ENCODE measurements around the gene DNLZ. TPM values are rescaled to one million over a fixed set of nuclear protein-coding genes. Genes with fewer than 3 reads are reported as not detected.

DNLZ gene
- total RNA-seq, 1 donor from 2014 or later, result 27.1 TPM

GRCh38 chr9:136311051-136312008 is 52.2 kb downstream of the DNLZ start:
- ChIA-PET CTCF (interaction anchor here (1.4 kb wide), 1 partner anchor 52 kb away, joined by 4 read pairs; the partner anchor contains the start of gene DNLZ), POLR2A (interaction anchor here (0.9 to 2.4 kb wide), 2 partner anchors 52 kb away, joined by 3 to 6 read pairs; partner anchors contain the start of gene DNLZ)
- H3K36me3 Mint-ChIP-seq (ENCODE audit: low read depth), result no peaks in the 10 kb centered on the region
- H3K27me3 Mint-ChIP-seq, result no peaks in the 10 kb centered on the region
- H3K4me3 Mint-ChIP-seq, result no peak overlapping the region
- peaks cover 7% of the 10 kb centered on the region for H3K9me3 Mint-ChIP-seq
- intact Hi-C loops (cut with micrococcal nuclease), result loop anchor here (1.0 kb wide), 1 partner anchor 52 kb away; the partner anchor contains the start of gene DNLZ
- ATAC-seq (ENCODE audit: low read depth) (peak; percentile 31), DNase-seq (no peak)
- TF ChIP-seq, protein P1, sequence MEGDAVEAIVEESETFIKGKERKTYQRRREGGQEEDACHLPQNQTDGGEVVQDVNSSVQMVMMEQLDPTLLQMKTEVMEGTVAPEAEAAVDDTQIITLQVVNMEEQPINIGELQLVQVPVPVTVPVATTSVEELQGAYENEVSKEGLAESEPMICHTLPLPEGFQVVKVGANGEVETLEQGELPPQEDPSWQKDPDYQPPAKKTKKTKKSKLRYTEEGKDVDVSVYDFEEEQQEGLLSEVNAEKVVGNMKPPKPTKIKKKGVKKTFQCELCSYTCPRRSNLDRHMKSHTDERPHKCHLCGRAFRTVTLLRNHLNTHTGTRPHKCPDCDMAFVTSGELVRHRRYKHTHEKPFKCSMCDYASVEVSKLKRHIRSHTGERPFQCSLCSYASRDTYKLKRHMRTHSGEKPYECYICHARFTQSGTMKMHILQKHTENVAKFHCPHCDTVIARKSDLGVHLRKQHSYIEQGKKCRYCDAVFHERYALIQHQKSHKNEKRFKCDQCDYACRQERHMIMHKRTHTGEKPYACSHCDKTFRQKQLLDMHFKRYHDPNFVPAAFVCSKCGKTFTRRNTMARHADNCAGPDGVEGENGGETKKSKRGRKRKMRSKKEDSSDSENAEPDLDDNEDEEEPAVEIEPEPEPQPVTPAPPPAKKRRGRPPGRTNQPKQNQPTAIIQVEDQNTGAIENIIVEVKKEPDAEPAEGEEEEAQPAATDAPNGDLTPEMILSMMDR (IDR thresholded peaks at IDR 0.05), result no peak
- H3K4me1 Mint-ChIP-seq, result peaks cover 5% of the 10 kb centered on the region
- no peak overlapping the region for H3K27ac Mint-ChIP-seq

GRCh38 chr9:136310273-136311030 is 53.1 kb downstream of the DNLZ start:
- peaks cover 3% of the 10 kb centered on the region for H3K27me3 Mint-ChIP-seq
- intact Hi-C loops (cut with micrococcal nuclease), result no loop called here
- peaks cover 7% of the 10 kb centered on the region for H3K9me3 Mint-ChIP-seq
- no peak for DNase-seq
- ChIA-PET CTCF (interaction anchor here (1.4 kb wide), 1 partner anchor 53 kb away, joined by 4 read pairs; the partner anchor contains the start of gene DNLZ), POLR2A (interaction anchor here (0.9 kb wide), 1 partner anchor 53 kb away, joined by 3 read pairs; no protein-coding TSS in a partner anchor)
- ATAC-seq (ENCODE audit: low read depth), result peak; percentile 25
- H3K36me3 Mint-ChIP-seq (ENCODE audit: low read depth), result no peaks in the 10 kb centered on the region
- no peak overlapping the region for H3K4me3 Mint-ChIP-seq
- H3K27ac Mint-ChIP-seq, result no peak overlapping the region
- TF ChIP-seq, protein P1 (IDR thresholded peaks at IDR 0.05), result no peak
- H3K4me1 Mint-ChIP-seq, result peaks cover 6% of the 10 kb centered on the region

DNA sequence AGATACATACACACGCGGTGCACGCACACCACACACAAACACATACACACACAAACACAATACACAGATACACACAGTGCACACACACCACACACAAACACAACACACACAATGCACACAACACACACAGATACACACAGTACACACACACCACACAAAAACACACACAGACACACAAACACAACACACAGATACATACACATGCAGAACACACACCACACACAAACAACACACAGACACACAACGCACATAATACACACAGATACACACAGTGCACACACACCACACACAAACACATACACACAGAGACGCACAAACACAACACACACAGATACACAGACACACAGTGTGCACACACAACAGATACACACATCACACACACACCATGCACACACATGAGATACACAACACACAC is 53.7 kb downstream of the DNLZ start:
- no peaks in the 10 kb centered on the region for H3K36me3 Mint-ChIP-seq (ENCODE audit: low read depth)
- no peak for DNase-seq
- H3K27me3 Mint-ChIP-seq, result peaks cover 3% of the 10 kb centered on the region
- CTCF ChIA-PET, result no interaction called here
- H3K9me3 Mint-ChIP-seq, result peaks cover 4% of the 10 kb centered on the region
- POLR2A ChIA-PET, result interaction anchor here (1.6 kb wide), 1 partner anchor 53 kb away, joined by 9 read pairs; the partner anchor contains the start of gene DNLZ
- no peak overlapping the region for H3K27ac Mint-ChIP-seq
- ATAC-seq (ENCODE audit: low read depth), result no peak
- TF ChIP-seq, protein P1 (IDR thresholded peaks at IDR 0.05), result no peak
- no peak overlapping the region for H3K4me3 Mint-ChIP-seq
- intact Hi-C loops (cut with micrococcal nuclease), result no loop called here
- peaks cover 7% of the 10 kb centered on the region for H3K4me1 Mint-ChIP-seq

Other genes starting within 250 kb of the DNLZ start
- gene TMEM250, start 244.9 kb downstream of the DNLZ start, total RNA-seq, result 23.3 and 23.4 TPM in 2 replicates
- gene LHX3, start 158.6 kb downstream of the DNLZ start, total RNA-seq, result 0.17 TPM in 1 of 2 replicates, not detected in the other
- 43.3 and 49.1 TPM in 2 replicates for gene QSOX2, start 117.9 kb downstream of the DNLZ start, total RNA-seq
- gene CCDC187, start 59.6 kb downstream of the DNLZ start, total RNA-seq, result 0.51 and 0.69 TPM in 2 replicates
- gene GPSM1, start 36.2 kb downstream of the DNLZ start, total RNA-seq, result 1.9 and 2.6 TPM in 2 replicates
- 0.83 and 0.89 TPM in 2 replicates for gene CARD9, start 9.9 kb upstream of the DNLZ start, total RNA-seq
- 20.0 and 22.2 TPM in 2 replicates for gene SNAPC4, start 36.4 kb upstream of the DNLZ start, total RNA-seq
- gene ENTR1, start 46.9 kb upstream of the DNLZ start, total RNA-seq, result 89.4 and 101 TPM in 2 replicates
- 67.2 and 75.3 TPM in 2 replicates for gene PMPCA, start 46.9 kb upstream of the DNLZ start, total RNA-seq
- gene INPP5E, start 76.1 kb upstream of the DNLZ start, total RNA-seq, result 22.8 and 26.6 TPM in 2 replicates
- 74.0 and 78.8 TPM in 2 replicates for gene SEC16A, start 119.3 kb upstream of the DNLZ start, total RNA-seq
- gene NOTCH1, start 182.3 kb upstream of the DNLZ start, total RNA-seq, result 24.9 and 26.6 TPM in 2 replicates

Data from activated B cell treated with CpG ODN at 0.5 μM for 24 hours (primary cell).